Astrocyte of the cerebellum (primary cell): ENCODE measurements around the gene FERMT1.
"Not testable (repeated sequence)": the region's sequence is repeated elsewhere in the genome, so short reads cannot be mapped to it uniquely, and the experiment has no call there.

Source experiments
- DNase-seq: peaks from one replicate; pipeline ENCODE4 v3.0.0-alpha.2; 2011; ENCODE audit warnings: low read depth
- H3K4me3 ChIP-seq: 2 replicates; pipeline ENCODE4 v1.5.1; 2011; ENCODE audit warnings: mild to moderate bottlenecking, low read depth, low read length, moderate library complexity
- CTCF ChIP-seq: IDR thresholded peaks from 2 replicates; pipeline ENCODE4 v1.5.1; 2012; ENCODE audit warnings: low read length, low read depth, moderate library complexity, mild to moderate bottlenecking; ENCODE audit errors: missing control alignments
- in situ Hi-C: cut with HindIII; loops from 2 replicates; pipeline ENCODE4 v1.10.0; 2017; ENCODE audit warnings: low sequenced_read_pairs

The FERMT1 gene

GRCh38 chr20:6040540-6040939 is 82.3 kb downstream of the FERMT1 start:
- TF ChIP-seq CTCF = no peak
- no peak for DNase-seq
- H3K4me3 ChIP-seq = no peak overlapping the region
- in situ Hi-C loops = no loop called here

- DNase-seq = no peak
- H3K4me3 ChIP-seq = no peak overlapping the region
- no peak for TF ChIP-seq CTCF
- in situ Hi-C loops = no loop called here
Measured at GRCh38 chr20:6039766-6040165, 83.1 kb downstream of the FERMT1 start.

GRCh38 chr20:6038256-6038655 is 84.6 kb downstream of the FERMT1 start:
- no peak for DNase-seq
- H3K4me3 ChIP-seq = no peak overlapping the region
- in situ Hi-C loops = no loop called here
- no peak for TF ChIP-seq CTCF

GRCh38 chr20:6037082-6037481 is 85.7 kb downstream of the FERMT1 start:
- in situ Hi-C loops = no loop called here
- no peak for TF ChIP-seq CTCF
- DNase-seq = no peak
- no peak overlapping the region for H3K4me3 ChIP-seq

GRCh38 chr20:6036213-6036612 is 86.6 kb downstream of the FERMT1 start:
- no peak for DNase-seq
- in situ Hi-C loops = no loop called here
- TF ChIP-seq CTCF = no peak
- H3K4me3 ChIP-seq = no peak overlapping the region

- TF ChIP-seq CTCF = no peak
- in situ Hi-C loops = no loop called here
- no peak for DNase-seq
- H3K4me3 ChIP-seq = no peak overlapping the region
Measured at GRCh38 chr20:6034134-6034969, 88.5 kb downstream of the FERMT1 start.

- in situ Hi-C loops, DNase-seq, H3K4me3 ChIP-seq: not testable (repeated sequence)
Measured at GRCh38 chr20:6032907-6033306, 89.9 kb downstream of the FERMT1 start.
